Endodermal cell (in vitro differentiated cells): ENCODE data around the gene MCTP1. TPM values are rescaled to one million over a fixed set of nuclear protein-coding genes. Genes with fewer than 3 reads are reported as not detected.

Experiments used
- DNase-seq: peaks from one replicate; pipeline ENCODE4 v3.0.0-alpha.2; 2017
- H3K27ac ChIP-seq: 2 replicates; pipeline ENCODE4 v1.5.1; 2013; ENCODE audit warnings: mild to moderate bottlenecking, low read depth, low read length, moderate library complexity
- H3K27me3 ChIP-seq: 2 replicates; pipeline ENCODE4 v1.6.1; 2013; ENCODE audit warnings: mild to moderate bottlenecking, low read length, moderate library complexity; ENCODE audit not compliant: insufficient read depth, control insufficient read depth, poor library complexity, severe bottlenecking
- H3K36me3 ChIP-seq: 2 replicates; pipeline ENCODE4 v1.7.0; 2013; ENCODE audit warnings: mild to moderate bottlenecking, low read length, moderate library complexity; ENCODE audit not compliant: control insufficient read depth, insufficient read depth
- H3K4me1 ChIP-seq: one replicate; pipeline ENCODE4 v1.7.0; 2013; ENCODE audit warnings: low read length; ENCODE audit not compliant: control insufficient read depth, insufficient read depth
- H3K4me3 ChIP-seq: 2 replicates; pipeline ENCODE4 v1.5.1; 2013; ENCODE audit warnings: mild to moderate bottlenecking, low read length, moderate library complexity
- H3K9ac ChIP-seq: 2 replicates; pipeline ENCODE4 v1.6.1; 2013; ENCODE audit warnings: mild to moderate bottlenecking, low read length, moderate library complexity; ENCODE audit not compliant: poor library complexity, severe bottlenecking; ENCODE audit errors: extremely low read depth
- H3K9me3 ChIP-seq: 2 replicates; pipeline ENCODE4 v1.6.1; 2013; ENCODE audit warnings: mild to moderate bottlenecking, low read length, moderate library complexity; ENCODE audit not compliant: control insufficient read depth
- H3K27ac Mint-ChIP-seq: 2 replicates; pipeline ENCODE4 v1.8.0; 2020; ENCODE audit warnings: mixed read lengths
- H3K27me3 Mint-ChIP-seq: 2 replicates; pipeline ENCODE4 v1.8.0; 2021; ENCODE audit warnings: mild to moderate bottlenecking, mixed read lengths; ENCODE audit not compliant: insufficient read depth
- H3K36me3 Mint-ChIP-seq: 2 replicates; pipeline ENCODE4 v1.8.0; 2020; ENCODE audit warnings: low read depth, mixed read lengths
- H3K4me1 Mint-ChIP-seq: 2 replicates; pipeline ENCODE4 v1.8.0; 2020; ENCODE audit warnings: mixed read lengths
- H3K4me3 Mint-ChIP-seq: 2 replicates; pipeline ENCODE4 v1.8.0; 2020; ENCODE audit warnings: mild to moderate bottlenecking, moderate library complexity, mixed read lengths
- H3K9me3 Mint-ChIP-seq: 2 replicates; pipeline ENCODE4 v1.8.0; 2020; ENCODE audit warnings: mild to moderate bottlenecking, mixed read lengths
- WGBS, 2 experiments: methylation state at CpG; one replicate each; pipeline versions ENCODE4 v1.1.5 to v1.1.7; 2013; ENCODE audit warnings: missing lambda C conversion rate in 2 of 2, mixed read lengths in 1 of 2; ENCODE audit not compliant: insufficient coverage in 1 of 2, insufficient read length in 1 of 2; 5-methylcytosine and 5-hydroxymethylcytosine counted together
- total RNA-seq, 2 donors: library from RNA; stranded (reverse); fragmentation: NEBNext Ultra II Directional in 1 of 2; extraction: Animal tissue kit (Norgen Biotek cat#: 25700) in 1 of 2; gene quantifications; 2 replicates in 1 of 2; 3 replicates in 1 of 2; pipeline ENCODE4 v1.2.1, GENCODE V29; 2021
- TF ChIP-seq, protein P1 (sequence below): fragments of 200-600 bp; sonication (generic); conservative IDR thresholded peaks from 2 replicates; pipeline ENCODE4 v1.5.0; 2021; ENCODE audit warnings: antibody characterized with exemption, mild to moderate bottlenecking

Gene MCTP1
- total RNA-seq, 2 donors from 2014 or later = 0.71 to 3.7 TPM

DNA sequence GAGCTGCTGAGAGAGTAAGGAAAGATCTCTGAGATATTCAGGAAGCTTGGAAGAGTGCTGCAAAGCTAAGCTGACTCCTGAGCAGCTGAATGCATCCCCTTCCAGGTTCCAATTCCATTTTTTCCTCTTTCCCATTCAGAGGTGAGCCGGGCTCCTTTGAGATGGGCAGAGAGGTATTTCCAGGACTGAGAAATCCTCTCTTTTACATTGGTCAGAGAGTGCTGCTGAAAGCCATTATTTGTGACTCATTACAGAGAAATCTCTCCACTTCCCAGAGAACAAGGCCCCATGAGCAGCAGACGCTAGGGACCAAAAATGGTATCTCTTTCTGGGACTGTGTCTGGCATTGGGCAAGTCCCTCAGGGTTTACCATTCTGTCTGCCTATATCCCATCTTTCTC is 3.7 kb downstream of the MCTP1 start:
- WGBS, 2 experiments = 23 to 60% methylated on average over 1 to 2 of the region's 2 CpGs
- H3K4me1 Mint-ChIP-seq = peaks cover 15% of the 10 kb centered on the region
- no peaks in the 10 kb centered on the region for H3K9me3 Mint-ChIP-seq
- peak overlapping the region; percentile 17 for H3K27ac Mint-ChIP-seq
- peaks cover 33% of the 10 kb centered on the region for H3K27me3 Mint-ChIP-seq
- H3K4me1 ChIP-seq = no peaks in the 10 kb centered on the region
- peaks cover 45% of the 10 kb centered on the region for H3K27me3 ChIP-seq
- H3K4me3 Mint-ChIP-seq = no peak overlapping the region
- no peak overlapping the region for H3K27ac ChIP-seq
- TF ChIP-seq, protein P1, sequence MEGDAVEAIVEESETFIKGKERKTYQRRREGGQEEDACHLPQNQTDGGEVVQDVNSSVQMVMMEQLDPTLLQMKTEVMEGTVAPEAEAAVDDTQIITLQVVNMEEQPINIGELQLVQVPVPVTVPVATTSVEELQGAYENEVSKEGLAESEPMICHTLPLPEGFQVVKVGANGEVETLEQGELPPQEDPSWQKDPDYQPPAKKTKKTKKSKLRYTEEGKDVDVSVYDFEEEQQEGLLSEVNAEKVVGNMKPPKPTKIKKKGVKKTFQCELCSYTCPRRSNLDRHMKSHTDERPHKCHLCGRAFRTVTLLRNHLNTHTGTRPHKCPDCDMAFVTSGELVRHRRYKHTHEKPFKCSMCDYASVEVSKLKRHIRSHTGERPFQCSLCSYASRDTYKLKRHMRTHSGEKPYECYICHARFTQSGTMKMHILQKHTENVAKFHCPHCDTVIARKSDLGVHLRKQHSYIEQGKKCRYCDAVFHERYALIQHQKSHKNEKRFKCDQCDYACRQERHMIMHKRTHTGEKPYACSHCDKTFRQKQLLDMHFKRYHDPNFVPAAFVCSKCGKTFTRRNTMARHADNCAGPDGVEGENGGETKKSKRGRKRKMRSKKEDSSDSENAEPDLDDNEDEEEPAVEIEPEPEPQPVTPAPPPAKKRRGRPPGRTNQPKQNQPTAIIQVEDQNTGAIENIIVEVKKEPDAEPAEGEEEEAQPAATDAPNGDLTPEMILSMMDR = no peak
- DNase-seq = peak; percentile 82
- H3K36me3 ChIP-seq = no peaks in the 10 kb centered on the region
- H3K9ac ChIP-seq = no peak overlapping the region
- no peaks in the 10 kb centered on the region for H3K9me3 ChIP-seq
- no peak overlapping the region for H3K4me3 ChIP-seq
- H3K36me3 Mint-ChIP-seq = no peaks in the 10 kb centered on the region

DNA sequence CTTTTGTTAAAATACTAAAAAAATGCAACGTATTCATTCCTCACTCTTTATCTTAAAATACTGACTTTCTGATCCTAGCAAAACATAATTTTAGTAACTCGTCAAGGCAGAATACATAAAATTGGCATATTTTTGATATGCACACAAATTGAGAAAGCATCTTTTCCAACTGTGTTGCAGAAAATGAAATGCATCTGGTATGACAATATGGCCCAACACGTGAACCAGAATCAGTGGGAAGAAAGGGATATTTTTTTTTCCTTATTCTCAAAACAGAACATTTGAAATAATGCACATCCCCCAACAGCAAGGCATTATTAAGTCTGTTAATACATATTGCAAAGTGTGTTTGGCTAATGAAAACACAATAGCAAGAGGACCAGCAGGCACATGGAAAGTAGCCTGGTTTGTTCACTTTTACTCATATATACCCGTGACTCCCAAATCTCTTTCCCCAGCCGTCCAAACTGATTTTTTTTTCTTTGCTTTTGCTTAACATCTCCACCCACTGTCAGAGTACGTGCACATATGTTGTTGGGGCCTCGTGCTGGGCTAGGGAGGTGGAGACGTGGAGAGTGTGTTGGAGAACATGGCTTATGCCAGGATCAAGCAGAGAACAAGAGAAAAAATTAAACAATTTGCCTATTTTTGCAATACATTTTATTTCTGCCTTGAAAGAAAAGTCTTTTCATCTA is 4.3 kb downstream of the MCTP1 start:
- no peak for DNase-seq
- Histone ChIP-seq H3K4me3 (no peak overlapping the region), H3K36me3 (no peaks in the 10 kb centered on the region), H3K27ac (no peak overlapping the region), H3K4me1 (no peaks in the 10 kb centered on the region), H3K27me3 (peaks cover 39% of the 10 kb centered on the region), H3K9ac (no peak overlapping the region), H3K9me3 (no peaks in the 10 kb centered on the region)
- Mint-ChIP-seq H3K36me3 (no peaks in the 10 kb centered on the region), H3K27ac (no peak overlapping the region), H3K27me3 (peaks cover 26% of the 10 kb centered on the region), H3K4me1 (peaks cover 15% of the 10 kb centered on the region), H3K9me3 (no peaks in the 10 kb centered on the region), H3K4me3 (no peak overlapping the region)
- WGBS, 2 experiments = 70 to 92% methylated on average over 2 to 8 of the region's 8 CpGs
- TF ChIP-seq, protein P1 = no peak

DNA sequence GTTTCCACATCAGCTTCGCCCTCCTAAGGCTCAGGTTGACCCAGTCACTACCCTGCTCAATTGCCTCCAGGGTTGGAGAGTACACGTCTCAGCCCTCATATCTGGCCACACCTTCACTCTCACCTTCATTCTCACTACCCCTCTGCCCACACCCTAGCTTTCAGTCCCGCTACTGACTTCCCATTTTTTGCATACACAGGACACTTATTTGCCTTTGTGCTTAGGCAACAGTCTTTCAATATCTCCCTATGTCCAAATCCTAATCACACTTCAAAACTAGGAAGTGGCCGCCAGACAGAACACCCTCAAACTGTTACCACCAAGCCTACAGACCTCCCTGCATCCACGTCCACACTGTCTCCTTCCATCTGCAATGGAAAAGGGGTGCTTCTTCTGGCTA is 10.9 kb downstream of the MCTP1 start:
- 90 to 96% methylated on average over 3 to 5 of the region's 5 CpGs for WGBS, 2 experiments
- no peaks in the 10 kb centered on the region for H3K27me3 Mint-ChIP-seq
- H3K36me3 Mint-ChIP-seq = no peaks in the 10 kb centered on the region
- H3K36me3 ChIP-seq = no peaks in the 10 kb centered on the region
- H3K4me1 Mint-ChIP-seq = no peaks in the 10 kb centered on the region
- H3K9me3 Mint-ChIP-seq = no peaks in the 10 kb centered on the region
- no peaks in the 10 kb centered on the region for H3K4me1 ChIP-seq
- H3K9me3 ChIP-seq = peaks cover under 1% of the 10 kb centered on the region
- no peak overlapping the region for H3K27ac Mint-ChIP-seq
- TF ChIP-seq, protein P1 = no peak
- H3K27me3 ChIP-seq = no peaks in the 10 kb centered on the region
- no peak overlapping the region for H3K9ac ChIP-seq
- H3K4me3 ChIP-seq = no peak overlapping the region
- H3K27ac ChIP-seq = no peak overlapping the region
- no peak overlapping the region for H3K4me3 Mint-ChIP-seq
- DNase-seq = no peak
